MM.1S (cell line): Measurements from ENCODE around the gene NFATC4.

Experiments used
- DNase-seq: peaks from one replicate; pipeline ENCODE4 v3.0.0-alpha.2; 2015
- H2AFZ ChIP-seq: fragments of 300-600 bp; sonication (generic); 2 replicates; pipeline ENCODE4 v1.6.0; 2016; ENCODE audit warnings: antibody characterized with exemption, low read length
- H3F3A ChIP-seq: fragments of 300-600 bp; sonication (generic); 2 replicates; pipeline ENCODE4 v1.6.1; 2016; ENCODE audit warnings: mild to moderate bottlenecking, antibody characterized with exemption, low read length, moderate library complexity, mixed read lengths; ENCODE audit not compliant: insufficient read depth
- H3K27ac ChIP-seq: fragments of 300-600 bp; sonication (generic); 2 replicates; pipeline ENCODE4 v1.5.1; 2016; ENCODE audit warnings: mild to moderate bottlenecking, low read length
- H3K27me3 ChIP-seq: fragments of 300-600 bp; sonication (generic); replicated peaks from 2 replicates; pipeline ENCODE4 v1.6.0; 2016; ENCODE audit warnings: low read length; ENCODE audit not compliant: insufficient read depth
- H3K36me3 ChIP-seq: fragments of 300-600 bp; sonication (generic); replicated peaks from 2 replicates; pipeline ENCODE4 v1.6.1; 2016; ENCODE audit warnings: mild to moderate bottlenecking, low read length, mixed read lengths; ENCODE audit not compliant: insufficient read depth
- H3K4me1 ChIP-seq: fragments of 300-600 bp; sonication (generic); 2 replicates; pipeline ENCODE4 v1.6.1; 2016; ENCODE audit warnings: low read length, mixed read lengths
- H3K4me2 ChIP-seq: fragments of 300-600 bp; sonication (generic); 2 replicates; pipeline ENCODE4 v1.6.0; 2016; ENCODE audit warnings: low read depth, low read length
- H3K4me3 ChIP-seq: fragments of 300-600 bp; sonication (generic); 2 replicates; pipeline ENCODE4 v1.5.1; 2016; ENCODE audit warnings: low read length, mixed read lengths
- H3K79me2 ChIP-seq: fragments of 300-600 bp; sonication (generic); 2 replicates; pipeline ENCODE4 v1.6.1; 2016; ENCODE audit warnings: mixed run types, low read length, mixed read lengths
- H3K9ac ChIP-seq: fragments of 300-600 bp; sonication (generic); 2 replicates; pipeline ENCODE4 v1.6.1; 2016; ENCODE audit warnings: low read length, mixed read lengths
- H3K9me2 ChIP-seq: fragments of 300-600 bp; sonication (generic); replicated peaks from 2 replicates; pipeline ENCODE4 v1.6.1; 2016; ENCODE audit warnings: mild to moderate bottlenecking, low read length, mixed read lengths; ENCODE audit not compliant: insufficient read depth
- H3K9me3 ChIP-seq: fragments of 300-600 bp; sonication (generic); replicated peaks from 2 replicates; pipeline ENCODE4 v1.6.1; 2016; ENCODE audit warnings: mild to moderate bottlenecking, low read length, mixed read lengths; ENCODE audit not compliant: insufficient read depth
- H4K20me1 ChIP-seq: fragments of 300-600 bp; sonication (generic); 2 replicates; pipeline ENCODE4 v1.6.1; 2016; ENCODE audit warnings: mild to moderate bottlenecking, low read length, moderate library complexity, mixed read lengths; ENCODE audit not compliant: insufficient read depth
- EZH2 ChIP-seq: fragments of 300-600 bp; sonication (generic); optimal IDR thresholded peaks from 2 replicates; pipeline ENCODE3; 2017; ENCODE audit warnings: low read depth, mild to moderate bottlenecking, antibody characterized with exemption, low read length, mixed read lengths
- EZH2phosphoT487 ChIP-seq: fragments of 300-600 bp; sonication (generic); IDR thresholded peaks from 2 replicates; pipeline ENCODE4 v1.6.1; 2018; ENCODE audit warnings: antibody characterized with exemption, low read length
- TF ChIP-seq, protein P1 (sequence below): fragments of 300-600 bp; sonication (generic); IDR thresholded peaks from 2 replicates; pipeline ENCODE4 v1.5.1; 2016; ENCODE audit warnings: antibody characterized with exemption, low read length, mixed read lengths

Gene NFATC4

DNA sequence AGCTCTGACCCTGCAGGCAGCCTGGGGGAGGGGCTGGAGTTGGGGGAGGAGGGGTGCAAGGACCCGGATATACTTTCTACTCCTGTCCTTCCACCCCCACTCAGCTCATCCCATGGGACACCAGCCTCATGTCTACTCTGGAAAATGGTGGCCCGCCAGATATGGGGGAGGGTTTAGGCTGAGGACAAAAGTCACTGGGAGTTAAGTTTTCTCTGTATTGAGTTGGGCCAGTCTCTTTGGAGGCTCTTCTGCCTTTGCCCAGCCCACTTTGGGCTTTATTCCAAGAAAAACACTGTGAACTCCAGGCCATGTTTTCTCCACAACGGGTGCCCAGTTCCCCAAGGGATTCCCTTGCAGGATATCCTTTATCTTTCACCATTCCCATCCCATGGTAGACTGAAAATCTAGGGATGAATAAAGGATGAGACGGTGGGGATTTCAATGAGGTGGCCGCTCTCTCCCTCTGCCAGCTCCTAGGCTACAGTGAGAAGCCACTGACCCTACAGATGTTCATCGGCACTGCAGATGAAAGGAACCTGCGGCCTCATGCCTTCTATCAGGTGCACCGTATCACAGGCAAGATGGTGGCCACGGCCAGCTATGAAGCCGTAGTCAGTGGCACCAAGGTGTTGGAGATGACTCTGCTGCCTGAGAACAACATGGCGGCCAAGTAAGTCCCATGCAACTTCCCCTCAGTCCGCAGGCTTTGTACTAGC lies 4.9 kb downstream of the NFATC4 start:
- Histone ChIP-seq H3K9me2 (no peaks in the 10 kb centered on the region), H3K27me3 (no peaks in the 10 kb centered on the region), H4K20me1 (no peaks in the 10 kb centered on the region), H3K9me3 (no peaks in the 10 kb centered on the region), H3K9ac (no peak overlapping the region), H3K79me2 (no peaks in the 10 kb centered on the region), H3K4me1 (no peaks in the 10 kb centered on the region), H3K4me3 (no peak overlapping the region), H2AFZ (no peak overlapping the region), H3K36me3 (no peaks in the 10 kb centered on the region), H3F3A (no peaks in the 10 kb centered on the region), H3K4me2 (no peak overlapping the region), H3K27ac (no peak overlapping the region)
- no peak for DNase-seq
- TF ChIP-seq EZH2phosphoT487 (no peak), EZH2 (no peak)
- TF ChIP-seq, protein P1, sequence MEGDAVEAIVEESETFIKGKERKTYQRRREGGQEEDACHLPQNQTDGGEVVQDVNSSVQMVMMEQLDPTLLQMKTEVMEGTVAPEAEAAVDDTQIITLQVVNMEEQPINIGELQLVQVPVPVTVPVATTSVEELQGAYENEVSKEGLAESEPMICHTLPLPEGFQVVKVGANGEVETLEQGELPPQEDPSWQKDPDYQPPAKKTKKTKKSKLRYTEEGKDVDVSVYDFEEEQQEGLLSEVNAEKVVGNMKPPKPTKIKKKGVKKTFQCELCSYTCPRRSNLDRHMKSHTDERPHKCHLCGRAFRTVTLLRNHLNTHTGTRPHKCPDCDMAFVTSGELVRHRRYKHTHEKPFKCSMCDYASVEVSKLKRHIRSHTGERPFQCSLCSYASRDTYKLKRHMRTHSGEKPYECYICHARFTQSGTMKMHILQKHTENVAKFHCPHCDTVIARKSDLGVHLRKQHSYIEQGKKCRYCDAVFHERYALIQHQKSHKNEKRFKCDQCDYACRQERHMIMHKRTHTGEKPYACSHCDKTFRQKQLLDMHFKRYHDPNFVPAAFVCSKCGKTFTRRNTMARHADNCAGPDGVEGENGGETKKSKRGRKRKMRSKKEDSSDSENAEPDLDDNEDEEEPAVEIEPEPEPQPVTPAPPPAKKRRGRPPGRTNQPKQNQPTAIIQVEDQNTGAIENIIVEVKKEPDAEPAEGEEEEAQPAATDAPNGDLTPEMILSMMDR = no peak

DNA sequence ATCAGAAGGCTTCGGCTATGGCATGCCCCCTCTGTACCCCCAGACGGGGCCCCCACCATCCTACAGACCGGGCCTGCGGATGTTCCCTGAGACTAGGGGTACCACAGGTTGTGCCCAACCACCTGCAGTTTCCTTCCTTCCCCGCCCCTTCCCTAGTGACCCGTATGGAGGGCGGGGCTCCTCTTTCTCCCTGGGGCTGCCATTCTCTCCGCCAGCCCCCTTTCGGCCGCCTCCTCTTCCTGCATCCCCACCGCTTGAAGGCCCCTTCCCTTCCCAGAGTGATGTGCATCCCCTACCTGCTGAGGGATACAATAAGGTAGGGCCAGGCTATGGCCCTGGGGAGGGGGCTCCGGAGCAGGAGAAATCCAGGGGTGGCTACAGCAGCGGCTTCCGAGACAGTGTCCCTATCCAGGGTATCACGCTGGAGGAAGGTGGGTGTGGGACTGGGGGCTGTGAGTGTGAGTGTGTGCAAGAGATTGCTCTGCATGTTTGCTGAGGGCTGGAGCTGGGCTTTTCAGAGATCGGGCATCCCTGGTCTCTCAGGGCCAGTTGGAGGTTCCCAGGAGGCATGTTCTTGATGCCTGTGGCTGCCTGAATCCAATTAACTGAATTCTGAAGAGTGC lies 8.6 kb downstream of the NFATC4 start:
- Histone ChIP-seq H3K9ac (no peak overlapping the region), H3K79me2 (no peaks in the 10 kb centered on the region), H3F3A (no peaks in the 10 kb centered on the region), H3K9me2 (no peaks in the 10 kb centered on the region), H3K4me2 (no peak overlapping the region), H3K4me3 (no peak overlapping the region), H3K9me3 (no peaks in the 10 kb centered on the region), H3K27ac (no peak overlapping the region), H3K36me3 (no peaks in the 10 kb centered on the region), H3K27me3 (no peaks in the 10 kb centered on the region), H4K20me1 (no peaks in the 10 kb centered on the region), H2AFZ (no peak overlapping the region), H3K4me1 (no peaks in the 10 kb centered on the region)
- no peak for DNase-seq
- no peak for TF ChIP-seq EZH2
- TF ChIP-seq, protein P1 = no peak
- no peak for TF ChIP-seq EZH2phosphoT487

DNA sequence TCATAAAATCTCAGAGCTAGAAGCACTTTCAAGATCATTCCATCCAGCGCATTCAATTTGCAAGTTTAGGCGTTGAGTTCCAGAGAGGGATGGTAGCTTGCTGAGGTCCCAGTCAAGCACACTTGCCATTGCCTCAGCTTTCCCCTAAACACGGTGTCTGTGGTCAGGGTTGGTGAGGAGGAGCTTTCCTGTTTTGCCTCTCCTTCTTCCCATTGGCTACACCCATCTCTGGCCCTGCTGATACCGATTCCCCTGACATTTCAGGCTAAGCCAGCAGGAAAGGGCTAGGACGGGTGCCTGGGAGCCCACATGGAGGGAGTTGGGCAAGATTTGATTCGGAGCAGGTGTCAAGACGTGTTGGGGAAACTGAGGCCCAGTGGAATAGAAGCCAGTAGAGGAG lies 9.1 kb downstream of the NFATC4 start:
- Histone ChIP-seq H3K4me2 (no peak overlapping the region), H3K4me1 (no peaks in the 10 kb centered on the region), H3K9me2 (no peaks in the 10 kb centered on the region), H3K9me3 (no peaks in the 10 kb centered on the region), H2AFZ (no peak overlapping the region), H3K9ac (no peak overlapping the region), H3K36me3 (no peaks in the 10 kb centered on the region), H3K79me2 (no peaks in the 10 kb centered on the region), H3K4me3 (no peak overlapping the region), H3K27me3 (no peaks in the 10 kb centered on the region), H3K27ac (no peak overlapping the region), H4K20me1 (no peaks in the 10 kb centered on the region), H3F3A (no peaks in the 10 kb centered on the region)
- no peak for DNase-seq
- TF ChIP-seq EZH2 (no peak), EZH2phosphoT487 (no peak)
- TF ChIP-seq, protein P1 = no peak
